Activated T-helper 17 cell treated with anti-CD3 and anti-CD28 coated beads, Interleukin-2, amount 50 U/mL, for 72 hours (primary cell): ENCODE data around the gene KCNQ1. TPM values are rescaled to one million over a fixed set of nuclear protein-coding genes. Genes with fewer than 3 reads are reported as not detected.

Experiments
- ATAC-seq: fragments of 150-1000 bp; cut with Tn5 transposase; replicated peaks from 2 replicates; pipeline ENCODE4 v1.10.0; 2021; ENCODE audit warnings: mild to moderate bottlenecking, moderate library complexity
- H3K27ac Mint-ChIP-seq: one replicate; pipeline ENCODE4 v1.8.0; 2022; ENCODE audit warnings: mixed read lengths
- H3K27me3 Mint-ChIP-seq: one replicate; pipeline ENCODE4 v1.8.0; 2022; ENCODE audit warnings: mixed read lengths
- H3K36me3 Mint-ChIP-seq: one replicate; pipeline ENCODE4 v1.8.0; 2022; ENCODE audit warnings: low read depth, mild to moderate bottlenecking, mixed read lengths
- H3K4me1 Mint-ChIP-seq: one replicate; pipeline ENCODE4 v1.8.0; 2022; ENCODE audit warnings: mixed read lengths
- H3K4me3 Mint-ChIP-seq: one replicate; pipeline ENCODE4 v1.8.0; 2022; ENCODE audit warnings: mild to moderate bottlenecking, mixed read lengths
- H3K9me3 Mint-ChIP-seq: one replicate; pipeline ENCODE4 v1.8.0; 2022; ENCODE audit warnings: mixed read lengths
- total RNA-seq, 2 donors: library from RNA; stranded (reverse); gene quantifications; one replicate each; pipeline ENCODE4 v1.2.3, GENCODE V29; 2022

KCNQ1 gene
- total RNA-seq, 2 donors from 2014 or later: 7.0 to 9.7 TPM

GRCh38 chr11:2660357-2660939, 215.6 kb downstream of the KCNQ1 start:
- Mint-ChIP-seq H3K36me3 (peaks cover 8% of the 10 kb centered on the region), H3K27me3 (no peaks in the 10 kb centered on the region), H3K4me1 (peaks cover 4% of the 10 kb centered on the region), H3K4me3 (no peak overlapping the region), H3K27ac (no peak overlapping the region), H3K9me3 (no peaks in the 10 kb centered on the region)
- ATAC-seq: no peak

- Mint-ChIP-seq H3K36me3 (peaks cover 8% of the 10 kb centered on the region), H3K4me1 (no peaks in the 10 kb centered on the region), H3K4me3 (no peak overlapping the region), H3K27me3 (no peaks in the 10 kb centered on the region), H3K27ac (no peak overlapping the region), H3K9me3 (no peaks in the 10 kb centered on the region)
- no peak for ATAC-seq
These were observed 216.6 kb downstream of the KCNQ1 start for GRCh38 chr11:2661173-2662023.

GRCh38 chr11:2662024-2662312, 217.2 kb downstream of the KCNQ1 start:
- Mint-ChIP-seq H3K36me3 (peaks cover 8% of the 10 kb centered on the region), H3K27ac (no peak overlapping the region), H3K4me1 (no peaks in the 10 kb centered on the region), H3K4me3 (no peak overlapping the region), H3K9me3 (no peaks in the 10 kb centered on the region), H3K27me3 (no peaks in the 10 kb centered on the region)
- ATAC-seq: no peak

GRCh38 chr11:2662430-2663299, 217.9 kb downstream of the KCNQ1 start:
- no peaks in the 10 kb centered on the region for H3K4me1 Mint-ChIP-seq
- ATAC-seq: no peak
- H3K4me3 Mint-ChIP-seq: no peak overlapping the region
- peaks cover 8% of the 10 kb centered on the region for H3K36me3 Mint-ChIP-seq
- H3K9me3 Mint-ChIP-seq: no peaks in the 10 kb centered on the region
- H3K27me3 Mint-ChIP-seq: no peaks in the 10 kb centered on the region
- H3K27ac Mint-ChIP-seq: no peak overlapping the region

- H3K9me3 Mint-ChIP-seq: no peaks in the 10 kb centered on the region
- ATAC-seq: no peak
- H3K36me3 Mint-ChIP-seq: peaks cover 7% of the 10 kb centered on the region
- no peaks in the 10 kb centered on the region for H3K4me1 Mint-ChIP-seq
- H3K4me3 Mint-ChIP-seq: no peak overlapping the region
- H3K27me3 Mint-ChIP-seq: no peaks in the 10 kb centered on the region
- H3K27ac Mint-ChIP-seq: no peak overlapping the region
These were observed 218.7 kb downstream of the KCNQ1 start for GRCh38 chr11:2663506-2663905.

- Mint-ChIP-seq H3K4me3 (no peak overlapping the region), H3K27me3 (no peaks in the 10 kb centered on the region), H3K9me3 (no peaks in the 10 kb centered on the region), H3K36me3 (peaks cover 3% of the 10 kb centered on the region), H3K4me1 (no peaks in the 10 kb centered on the region), H3K27ac (no peak overlapping the region)
- no peak for ATAC-seq
These were observed 219.1 kb downstream of the KCNQ1 start for GRCh38 chr11:2663915-2664314.

GRCh38 chr11:2664376-2664775, 219.6 kb downstream of the KCNQ1 start:
- no peak overlapping the region for H3K27ac Mint-ChIP-seq

GRCh38 chr11:2664791-2665525, 220.2 kb downstream of the KCNQ1 start:
- ATAC-seq: no peak
- H3K27ac Mint-ChIP-seq: no peak overlapping the region

More at GRCh38 chr11:2664376-2664775, 219.6 kb downstream of the KCNQ1 start:
- H3K9me3 Mint-ChIP-seq: no peaks in the 10 kb centered on the region
- no peak for ATAC-seq
- H3K4me1 Mint-ChIP-seq: no peaks in the 10 kb centered on the region
- H3K36me3 Mint-ChIP-seq: no peaks in the 10 kb centered on the region
- H3K27me3 Mint-ChIP-seq: no peaks in the 10 kb centered on the region
- no peak overlapping the region for H3K4me3 Mint-ChIP-seq

GRCh38 chr11:2665526-2666400, 221.0 kb downstream of the KCNQ1 start:
- Mint-ChIP-seq H3K27ac (no peak overlapping the region), H3K36me3 (no peaks in the 10 kb centered on the region), H3K4me1 (no peaks in the 10 kb centered on the region)

More at GRCh38 chr11:2664791-2665525, 220.2 kb downstream of the KCNQ1 start:
- Mint-ChIP-seq H3K4me3 (no peak overlapping the region), H3K27me3 (no peaks in the 10 kb centered on the region), H3K9me3 (no peaks in the 10 kb centered on the region), H3K4me1 (no peaks in the 10 kb centered on the region), H3K36me3 (no peaks in the 10 kb centered on the region)

GRCh38 chr11:2666401-2666741, 221.6 kb downstream of the KCNQ1 start:
- Mint-ChIP-seq H3K4me3 (no peak overlapping the region), H3K9me3 (no peaks in the 10 kb centered on the region), H3K4me1 (no peaks in the 10 kb centered on the region), H3K36me3 (no peaks in the 10 kb centered on the region), H3K27me3 (no peaks in the 10 kb centered on the region), H3K27ac (no peak overlapping the region)
- ATAC-seq: no peak

More at GRCh38 chr11:2665526-2666400, 221.0 kb downstream of the KCNQ1 start:
- no peak for ATAC-seq
- no peaks in the 10 kb centered on the region for H3K27me3 Mint-ChIP-seq
- H3K4me3 Mint-ChIP-seq: no peak overlapping the region
- H3K9me3 Mint-ChIP-seq: no peaks in the 10 kb centered on the region

- Mint-ChIP-seq H3K4me1 (no peaks in the 10 kb centered on the region), H3K36me3 (no peaks in the 10 kb centered on the region), H3K27ac (no peak overlapping the region), H3K27me3 (no peaks in the 10 kb centered on the region), H3K9me3 (no peaks in the 10 kb centered on the region), H3K4me3 (no peak overlapping the region)
- no peak for ATAC-seq
These were observed 222.2 kb downstream of the KCNQ1 start for GRCh38 chr11:2666828-2667570.

GRCh38 chr11:2667940-2668339, 223.1 kb downstream of the KCNQ1 start:
- H3K9me3 Mint-ChIP-seq: no peaks in the 10 kb centered on the region
- no peak overlapping the region for H3K27ac Mint-ChIP-seq
- no peaks in the 10 kb centered on the region for H3K27me3 Mint-ChIP-seq
- no peaks in the 10 kb centered on the region for H3K4me1 Mint-ChIP-seq
- no peaks in the 10 kb centered on the region for H3K36me3 Mint-ChIP-seq
- H3K4me3 Mint-ChIP-seq: no peak overlapping the region
- no peak for ATAC-seq

- Mint-ChIP-seq H3K4me1 (no peaks in the 10 kb centered on the region), H3K36me3 (no peaks in the 10 kb centered on the region), H3K9me3 (no peaks in the 10 kb centered on the region), H3K27me3 (no peaks in the 10 kb centered on the region), H3K27ac (no peak overlapping the region), H3K4me3 (no peak overlapping the region)
- ATAC-seq: no peak
These were observed 224.1 kb downstream of the KCNQ1 start for GRCh38 chr11:2668876-2669275.
